Smooth muscle cell (in vitro differentiated cells): ENCODE data around the gene SUFU. TPM values are rescaled to one million over a fixed set of nuclear protein-coding genes. Genes with fewer than 3 reads are reported as not detected.
A peak's percentile ranks its signal among the peaks of the same experiment; 100 is the strongest.

Experiments
- DNase-seq: peaks from one replicate; lab custom pipeline; 2025; ENCODE audit not compliant: unreplicated experiment; lab: John Stamatoyannopoulos, UW
- H2AFZ ChIP-seq: fragments of 200-600 bp; sonication (generic); 2 replicates; pipeline ENCODE4 v1.6.0; 2016; ENCODE audit warnings: antibody characterized with exemption, low read depth, mild to moderate bottlenecking
- H3F3A ChIP-seq: fragments of 200-600 bp; sonication (generic); 2 replicates; pipeline ENCODE4 v1.6.0; 2017; ENCODE audit warnings: antibody characterized with exemption, low read depth
- H3K27ac ChIP-seq: fragments of 200-600 bp; sonication (generic); 2 replicates; pipeline ENCODE4 v1.5.1; 2016; ENCODE audit warnings: low read depth, mild to moderate bottlenecking
- H3K27me3 ChIP-seq: fragments of 200-600 bp; sonication (generic); 2 replicates; pipeline ENCODE4 v1.6.1; 2016; ENCODE audit warnings: low read depth, mild to moderate bottlenecking
- H3K36me3 ChIP-seq: fragments of 200-600 bp; sonication (generic); 2 replicates; pipeline ENCODE4 v1.5.1; 2016; ENCODE audit warnings: low read depth
- H3K4me1 ChIP-seq: fragments of 200-600 bp; sonication (generic); 2 replicates; pipeline ENCODE4 v1.5.1; 2016; ENCODE audit warnings: low read depth
- H3K4me2 ChIP-seq: fragments of 200-600 bp; sonication (generic); 2 replicates; pipeline ENCODE4 v1.6.0; 2016; ENCODE audit warnings: mild to moderate bottlenecking
- H3K4me3 ChIP-seq: fragments of 200-600 bp; sonication (generic); 2 replicates; pipeline ENCODE4 v1.5.1; 2016; ENCODE audit warnings: mild to moderate bottlenecking
- H3K79me2 ChIP-seq: fragments of 200-600 bp; sonication (generic); 2 replicates; pipeline ENCODE4 v1.6.0; 2016; ENCODE audit warnings: low read depth, mild to moderate bottlenecking
- H3K9ac ChIP-seq: fragments of 200-600 bp; sonication (generic); 2 replicates; pipeline ENCODE4 v1.6.0; 2016; ENCODE audit warnings: low read depth
- H3K9me3 ChIP-seq: fragments of 200-600 bp; sonication (generic); replicated peaks from 2 replicates; pipeline ENCODE4 v1.5.1; 2016; ENCODE audit warnings: low read depth
- H4K20me1 ChIP-seq: fragments of 200-600 bp; sonication (generic); 2 replicates; pipeline ENCODE4 v1.6.0; 2016; ENCODE audit warnings: low read depth
- CTCF ChIP-seq: fragments of 200-600 bp; sonication (generic); IDR thresholded peaks from 2 replicates; pipeline ENCODE4 v1.5.1; 2017; ENCODE audit warnings: borderline replicate concordance, mild to moderate bottlenecking, antibody characterized with exemption; ENCODE audit not compliant: insufficient read depth, poor library complexity, severe bottlenecking
- WGBS: methylation state at CpG from one replicate; pipeline ENCODE4 v1.1.7; 2016; ENCODE audit warnings: low lambda C conversion rate; 5-methylcytosine and 5-hydroxymethylcytosine counted together
- polyA plus RNA-seq: library from polyadenylated mRNA; unstranded; fragments of >200 nt; fragmentation: Nextera tagmentation; extraction: Ambion mirVana; gene quantifications from 2 replicates; pipeline ENCODE4 v1.2.1, GENCODE V29; 2016
- total RNA-seq: library from RNA; depleted of rRNA; stranded (reverse); fragments of >200 nt; gene quantifications from 2 replicates; pipeline ENCODE4 v1.2.3, GENCODE V29; 2014

SUFU gene
- total and polyA plus RNA-seq, 2 experiments from 2014 or later: 8.5 to 17.2 TPM

- H3F3A ChIP-seq: peaks cover 33% of the 10 kb centered on the region
- 66% methylated on average over 3 of the region's 3 CpGs for WGBS
- no peak overlapping the region for H3K27ac ChIP-seq
- no peaks in the 10 kb centered on the region for H3K9me3 ChIP-seq
- H2AFZ ChIP-seq: no peak overlapping the region
- H3K4me3 ChIP-seq: no peak overlapping the region
- peaks cover 17% of the 10 kb centered on the region for H3K79me2 ChIP-seq
- no peaks in the 10 kb centered on the region for H3K36me3 ChIP-seq
- TF ChIP-seq CTCF: peak; percentile 64
- H3K4me1 ChIP-seq: peaks cover 7% of the 10 kb centered on the region
- no peak overlapping the region for H3K9ac ChIP-seq
- H3K4me2 ChIP-seq: no peak overlapping the region
- no peak for DNase-seq
- H3K27me3 ChIP-seq: no peaks in the 10 kb centered on the region
- no peaks in the 10 kb centered on the region for H4K20me1 ChIP-seq
Observed at GRCh38 chr10:102596506-102596971, 92.8 kb downstream of the SUFU start.

GRCh38 chr10:102597131-102597991 lies 93.6 kb downstream of the SUFU start:
- no peak overlapping the region for H3K9ac ChIP-seq
- TF ChIP-seq CTCF: no peak
- 86% methylated on average over 16 of the region's 16 CpGs for whole genome bisulfite sequencing

GRCh38 chr10:102598243-102598642 lies 94.5 kb downstream of the SUFU start:
- Histone ChIP-seq H3K9ac (no peak overlapping the region), H3K36me3 (no peaks in the 10 kb centered on the region), H3K27ac (peak overlapping the region; percentile 97), H3K4me1 (peaks cover 18% of the 10 kb centered on the region), H3K27me3 (no peaks in the 10 kb centered on the region), H4K20me1 (no peaks in the 10 kb centered on the region), H2AFZ (no peak overlapping the region), H3K4me3 (no peak overlapping the region), H3K79me2 (peaks cover 5% of the 10 kb centered on the region), H3F3A (peaks cover 42% of the 10 kb centered on the region), H3K4me2 (peak overlapping the region; percentile 39), H3K9me3 (no peaks in the 10 kb centered on the region)
- TF ChIP-seq CTCF: no peak
- WGBS: 64% methylated on average over 8 of the region's 8 CpGs
- no peak for DNase-seq

More at GRCh38 chr10:102597131-102597991, 93.6 kb downstream of the SUFU start:
- Histone ChIP-seq H3K4me1 (peaks cover 12% of the 10 kb centered on the region), H3K36me3 (no peaks in the 10 kb centered on the region), H3K27ac (peak overlapping the region; percentile 97), H3K9me3 (no peaks in the 10 kb centered on the region), H3K79me2 (peaks cover 8% of the 10 kb centered on the region), H4K20me1 (no peaks in the 10 kb centered on the region), H3F3A (peaks cover 40% of the 10 kb centered on the region), H3K27me3 (no peaks in the 10 kb centered on the region), H3K4me3 (no peak overlapping the region), H3K4me2 (no peak overlapping the region), H2AFZ (no peak overlapping the region)
- DNase-seq: no peak
